HCT116 (cell line): Measurements from ENCODE around the gene GPR107. TPM values are rescaled to one million over a fixed set of nuclear protein-coding genes. Genes with fewer than 3 reads are reported as not detected.

ENCODE experiments used
- ATAC-seq: fragments of 200-7000 bp; cut with Tn5 transposase; 2 replicates; pipeline ENCODE4 v1.9.1; 2020; ENCODE audit warnings: mild to moderate bottlenecking, moderate library complexity
- BruUV-seq: library from RNA; stranded (reverse); fragments of 400-500 nt; replicated peaks from 2 replicates; lab custom pipeline; 2021; lab: Mats Ljungman, UMichigan
- CTCF ChIA-PET: fragments of 300-600 bp; sonication (Branson Sonifier 250); formaldehyde crosslinking; loops from one replicate; lab custom pipeline; 2021; ENCODE audit warnings: antibody characterized with exemption; lab: Charles Lee
- POLR2A ChIA-PET: fragments of 300-600, 350-600 bp; sonication (Branson Sonifier 250); formaldehyde crosslinking; loops from one replicate; lab custom pipeline; 2021; ENCODE audit warnings: antibody characterized with exemption; lab: Charles Lee
- RAD21 ChIA-PET, 2 experiments: fragments of 300-600 bp; sonication (Branson Sonifier 250); formaldehyde crosslinking; loops; one replicate each; lab custom pipeline; 2023; ENCODE audit warnings: low total read pairs in 2 of 2; ENCODE audit not compliant: uncharacterized antibody in 2 of 2, unreplicated experiment in 2 of 2, low non-redundant PET in 1 of 2; lab: Charles Lee
- DNase-seq: peaks from one replicate; pipeline ENCODE4 v3.0.0-alpha.2; 2010; ENCODE audit warnings: low read depth, low spot score
- H2AFZ ChIP-seq: fragments of 200-600 bp; shearing (Covaris generic), sonication (generic); 2 replicates; pipeline ENCODE4 v1.6.1; 2017; ENCODE audit warnings: low read depth, mixed run types, mixed read lengths, antibody characterized with exemption, low read length; ENCODE audit not compliant: poor library complexity, severe bottlenecking
- H3K27ac ChIP-seq: 2 replicates; pipeline ENCODE4 v1.5.1; 2012; ENCODE audit warnings: low read depth, low read length
- H3K27me3 ChIP-seq: fragments of 200-600 bp; sonication (generic); 2 replicates; pipeline ENCODE4 v1.6.1; 2016; ENCODE audit warnings: mixed run types, low read length, mixed read lengths; ENCODE audit not compliant: insufficient read depth
- H3K36me3 ChIP-seq, 2 experiments: fragments of 200-500 bp in 1 of 2; fragments of 200-600 bp in 1 of 2; sonication (Bioruptor generic) in 1 of 2; sonication (generic) in 1 of 2; 2 replicates each; pipeline versions ENCODE4 v1.5.1 to v1.6.1; 2014 to 2016; ENCODE audit warnings: low read length in 2 of 2, inconsistent platforms in 1 of 2, mixed read lengths in 1 of 2, mixed run types in 1 of 2; ENCODE audit not compliant: insufficient read depth in 2 of 2, control insufficient read depth in 1 of 2
- H3K4me1 ChIP-seq, 2 experiments: fragments of 200-600 bp in 1 of 2; sonication (generic) in 1 of 2; 2 replicates each; pipeline versions ENCODE4 v1.5.1 to v1.6.1; 2012 to 2017; ENCODE audit warnings: low read length in 2 of 2, inconsistent platforms in 1 of 2, mild to moderate bottlenecking in 1 of 2, mixed read lengths in 1 of 2, mixed run types in 1 of 2, moderate library complexity in 1 of 2; ENCODE audit not compliant: insufficient read depth in 2 of 2, control insufficient read depth in 1 of 2
- H3K4me2 ChIP-seq: fragments of 200-600 bp; sonication (generic); 2 replicates; pipeline ENCODE4 v1.6.1; 2017; ENCODE audit warnings: mixed run types, low read length, mixed read lengths
- H3K4me3 ChIP-seq, 2 experiments: fragments of 200-600 bp in 1 of 2; sonication (generic) in 1 of 2; replicated peaks in 1 of 2; 2 replicates each; pipeline ENCODE4 v1.5.1; 2011 to 2016; ENCODE audit warnings: low read length in 2 of 2, control low read depth in 1 of 2, low read depth in 1 of 2, mild to moderate bottlenecking in 1 of 2, mixed read lengths in 1 of 2, mixed run types in 1 of 2
- H3K79me2 ChIP-seq: fragments of 200-600 bp; sonication (generic); 2 replicates; pipeline ENCODE4 v1.6.1; 2017; ENCODE audit warnings: mild to moderate bottlenecking, mixed run types, low read length, moderate library complexity, mixed read lengths; ENCODE audit not compliant: insufficient read depth
- H3K9ac ChIP-seq: fragments of 200-600 bp; sonication (generic); 2 replicates; pipeline ENCODE4 v1.6.1; 2016; ENCODE audit warnings: low read length, mixed read lengths
- H3K9me2 ChIP-seq: fragments of 200-600 bp; sonication (generic), shearing (Covaris generic); 2 replicates; pipeline ENCODE4 v1.6.1; 2017; ENCODE audit warnings: mixed run types, mild to moderate bottlenecking, moderate library complexity; ENCODE audit not compliant: insufficient read depth
- H3K9me3 ChIP-seq, 2 experiments: fragments of 200-500 bp in 1 of 2; fragments of 200-600 bp in 1 of 2; sonication (Bioruptor generic) in 1 of 2; sonication (generic) in 1 of 2; 2 replicates each; pipeline ENCODE4 v1.6.1; 2014 to 2017; ENCODE audit warnings: low read length in 2 of 2, mixed read lengths in 2 of 2, inconsistent platforms in 1 of 2, low read depth in 1 of 2, mild to moderate bottlenecking in 1 of 2, mixed run types in 1 of 2, moderate library complexity in 1 of 2; ENCODE audit not compliant: control insufficient read depth in 1 of 2, insufficient read depth in 1 of 2
- H4K20me1 ChIP-seq: fragments of 200-600 bp; sonication (generic), shearing (Covaris generic); 2 replicates; pipeline ENCODE4 v1.6.1; 2017; ENCODE audit warnings: mixed run types, mild to moderate bottlenecking, moderate library complexity; ENCODE audit not compliant: insufficient read depth
- ATF3 ChIP-seq: IDR thresholded peaks from 2 replicates; pipeline ENCODE4 v1.6.1; 2012
- CBX3 ChIP-seq: IDR thresholded peaks from 2 replicates; pipeline ENCODE4 v1.6.1; 2012; ENCODE audit warnings: low read depth
- CEBPB ChIP-seq: IDR thresholded peaks from 2 replicates; pipeline ENCODE4 v1.6.1; 2012; ENCODE audit warnings: low read depth
- CTCF ChIP-seq, 3 experiments: fragments of 200-600 bp in 1 of 3; sonication (generic) in 1 of 3; IDR thresholded peaks in 2 of 3; conservative IDR thresholded peaks in 1 of 3; 2 replicates each; pipeline ENCODE4 v1.5.1; 2012 to 2017; ENCODE audit warnings: low read depth in 2 of 3, low read length in 2 of 3, antibody characterized with exemption in 1 of 3, borderline replicate concordance in 1 of 3, control low read depth in 1 of 3, mild to moderate bottlenecking in 1 of 3, mixed read lengths in 1 of 3, mixed run types in 1 of 3, moderate library complexity in 1 of 3; ENCODE audit not compliant: insufficient read depth in 1 of 3
- EGR1 ChIP-seq: IDR thresholded peaks from 2 replicates; pipeline ENCODE4 v1.6.1; 2012; ENCODE audit warnings: low read depth
- EZH2 ChIP-seq: fragments of 200-600 bp; sonication (generic); IDR thresholded peaks from 2 replicates; pipeline ENCODE4 v1.6.1; 2017; ENCODE audit warnings: antibody characterized with exemption, mixed run types
- FOSL1 ChIP-seq: IDR thresholded peaks from 2 replicates; pipeline ENCODE4 v1.6.1; 2012; ENCODE audit warnings: low read depth
- JUND ChIP-seq: IDR thresholded peaks from 2 replicates; pipeline ENCODE4 v1.6.1; 2012
- MAX ChIP-seq: IDR thresholded peaks from 2 replicates; pipeline ENCODE4 v1.6.1; 2012
- SIN3A ChIP-seq: IDR thresholded peaks from 2 replicates; pipeline ENCODE4 v1.6.1; 2012; ENCODE audit warnings: low read depth
- SRF ChIP-seq: IDR thresholded peaks from 2 replicates; pipeline ENCODE4 v1.6.1; 2012; ENCODE audit warnings: low read depth
- TCF7L2 ChIP-seq: IDR thresholded peaks from 2 replicates; pipeline ENCODE4 v1.7.0; 2011; ENCODE audit warnings: borderline replicate concordance, inconsistent platforms; ENCODE audit not compliant: insufficient read depth, insufficient read length; ENCODE audit errors: extremely low read depth
- YY1 ChIP-seq: IDR thresholded peaks from 2 replicates; pipeline ENCODE4 v1.6.1; 2011; ENCODE audit warnings: low read length, low read depth, moderate library complexity, mild to moderate bottlenecking; ENCODE audit not compliant: insufficient replicate concordance; ENCODE audit errors: extremely low read depth
- ZFX ChIP-seq: fragments of 450-650 bp; IDR thresholded peaks from 2 replicates; pipeline ENCODE4 v1.6.1; 2017
- ZNF274 ChIP-seq: fragments of 200-500 bp; sonication (Bioruptor generic); IDR thresholded peaks from 2 replicates; pipeline ENCODE4 v1.6.1; 2014; ENCODE audit warnings: mild to moderate bottlenecking, low read depth, low read length, inconsistent platforms
- intact Hi-C: fragments of 100-400 bp; cut with micrococcal nuclease; formaldehyde crosslinking; loops from 2 replicates; pipeline ENCODE4 v1.10.0; 2022
- total RNA-seq: library from RNA; stranded (reverse); gene quantifications from one replicate; pipeline ENCODE4 v1.2.1, GENCODE V29; 2021; ENCODE audit not compliant: unreplicated experiment

Gene GPR107
- total RNA-seq, 1 experiment from 2014 or later = 32.5 TPM

GRCh38 chr9:130095872-130096271 lies 42.2 kb downstream of the GPR107 start:
- Histone ChIP-seq H3K9me3 (no peaks in the 10 kb centered on the region), H4K20me1 (peaks cover 4% of the 10 kb centered on the region; the same call in 1 of the 2 replicates), H2AFZ (no peak overlapping the region), H3K27ac (no peak overlapping the region), H3K9me2 (no peaks in the 10 kb centered on the region), H3K4me1 (no peaks in the 10 kb centered on the region), H3K79me2 (no peaks in the 10 kb centered on the region), H3K4me3 (no peak overlapping the region), H3K4me2 (no peak overlapping the region), H3K9ac (no peak overlapping the region), H3K36me3 (peaks cover under 1 to 11% of the 10 kb centered on the region in 2 experiments; a peak in 3 of 4 replicates), H3K27me3 (no peaks in the 10 kb centered on the region)
- TF ChIP-seq TCF7L2 = no peak
- TF ChIP-seq JUND = no peak
- no peak for TF ChIP-seq CTCF (IDR thresholded peaks at IDR 0.05 in 2 of 3, conservative IDR thresholded peaks at IDR 0.05 in 1 of 3; ENCODE audit: borderline replicate concordance in 1 of 3, insufficient read depth in 1 of 3, low read depth in 2 of 3, low read length in 2 of 3)
- TF ChIP-seq CEBPB = no peak
- TF ChIP-seq FOSL1 = no peak
- no peak for TF ChIP-seq MAX
- TF ChIP-seq SIN3A = no peak
- no peak for TF ChIP-seq EGR1
- no peak for TF ChIP-seq SRF
- no peak for TF ChIP-seq ATF3
- TF ChIP-seq ZFX = no peak
- no peak for TF ChIP-seq ZNF274
- TF ChIP-seq EZH2 = no peak
- TF ChIP-seq CBX3 = no peak
- no peak for TF ChIP-seq YY1
- intact Hi-C loops = loop anchor here (10.0 kb wide), 1 partner anchor 371 kb away; no protein-coding TSS in a partner anchor
- DNase-seq = no peak
- CTCF ChIA-PET = no interaction called here
- no TSS peak for BruUV-seq
- no peak for ATAC-seq
- RAD21 ChIA-PET = no interaction called here
- POLR2A ChIA-PET = no interaction called here
